ENCODE results near the gene EYS.

- TF ChIP-seq EZH2 (IDR thresholded peaks at IDR 0.05; ENCODE audit: insufficient read depth, poor library complexity, severe bottlenecking) (no peak), EZH2phosphoT487 (IDR thresholded peaks at IDR 0.05; ENCODE audit: insufficient read depth, low read depth) (no peak)
These were observed 1204.2 kb downstream of the EYS start for GRCh38 chr6:64502801-64503200.

All from GM23248 (cell line).